ENCODE measurements around the gene OR2A2.

Gene OR2A2

DNA sequence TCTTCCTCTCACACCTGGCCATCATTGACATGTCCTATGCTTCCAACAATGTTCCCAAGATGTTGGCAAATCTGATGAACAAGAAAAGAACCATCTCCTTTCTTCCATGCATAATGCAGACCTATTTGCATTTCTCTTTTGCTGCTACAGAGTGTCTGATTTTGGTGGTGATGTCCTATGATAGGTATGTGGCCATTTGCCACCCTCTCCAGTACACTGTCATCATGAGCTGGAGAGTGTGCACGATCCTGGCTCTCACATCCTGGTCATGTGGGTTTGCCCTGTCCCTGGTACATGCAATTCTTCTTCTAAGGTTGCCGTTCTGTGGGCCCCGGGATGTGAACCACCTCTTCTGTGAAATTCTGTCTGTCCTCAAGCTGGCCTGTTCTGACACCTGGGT is 32.8 kb downstream of the OR2A2 start:
- DNase-seq (ENCODE audit: low read depth) = no peak

DNA sequence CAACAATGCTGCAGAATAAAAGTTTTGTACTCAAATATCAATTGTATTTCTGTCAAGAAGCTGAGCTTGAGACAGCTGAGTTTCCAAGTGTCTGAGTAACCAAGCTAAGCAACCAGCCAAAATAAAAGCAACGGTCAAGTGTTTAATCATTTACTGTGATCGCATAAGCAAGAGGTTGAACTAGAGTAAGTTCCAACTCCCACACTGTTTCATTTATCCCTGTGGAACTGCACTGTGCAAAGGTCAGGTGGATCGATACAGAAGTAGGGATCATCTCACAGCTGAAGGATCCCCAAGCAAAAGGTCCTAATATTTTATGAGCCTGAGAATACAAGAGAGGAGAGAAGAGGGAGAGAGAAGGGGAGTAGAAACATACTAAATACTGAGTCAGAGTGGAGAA is 35.0 kb downstream of the OR2A2 start:
- no peak for DNase-seq (ENCODE audit: low read depth)

DNA sequence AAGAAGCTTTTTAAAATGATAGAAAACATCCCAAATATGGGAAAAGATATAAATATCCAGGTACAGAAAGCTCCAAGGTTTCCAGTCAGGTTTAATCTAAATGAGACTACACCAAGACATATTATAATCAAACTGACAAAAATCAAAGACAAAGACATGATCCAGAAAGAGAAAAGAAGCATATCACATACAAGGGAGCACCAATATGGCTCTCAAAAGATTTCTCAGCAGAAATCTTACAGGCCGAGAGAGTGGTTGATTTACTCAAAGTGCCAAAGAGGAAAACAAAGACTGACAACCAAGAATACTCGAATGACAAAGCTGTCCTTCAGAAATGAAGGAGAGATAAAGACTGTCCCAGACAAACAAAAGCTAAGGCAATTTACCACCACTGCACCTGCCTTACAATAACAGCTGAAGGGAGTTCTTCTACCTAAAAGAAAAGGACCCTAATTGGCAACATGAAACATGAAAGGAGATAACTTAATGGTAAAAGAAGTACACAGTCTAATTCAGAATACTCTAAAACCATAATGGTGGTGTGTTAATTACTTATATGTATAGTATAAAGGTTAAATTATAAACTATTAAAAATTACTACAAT is 38.9 kb downstream of the OR2A2 start:
- DNase-seq (ENCODE audit: low read depth) = no peak

DNA sequence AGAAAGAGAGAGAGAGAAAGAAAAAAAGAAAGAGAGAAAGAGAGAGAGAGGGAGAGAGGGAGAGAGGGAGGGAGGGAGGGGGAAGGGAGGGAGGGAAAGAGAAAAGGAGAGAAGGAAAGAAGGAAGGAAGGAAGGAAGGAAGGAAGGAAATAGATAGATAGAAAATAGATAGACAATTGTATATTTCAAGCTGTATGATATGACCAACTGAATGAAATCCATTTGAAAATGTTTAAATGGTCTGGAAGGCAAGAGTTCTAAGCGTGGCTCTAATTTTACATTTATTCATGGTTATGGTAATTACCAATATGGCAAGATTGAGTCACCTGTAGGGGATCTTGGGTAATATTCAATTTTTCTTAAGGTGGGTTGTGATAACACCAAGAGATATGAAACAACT is 49.5 kb downstream of the OR2A2 start:
- DNase-seq (ENCODE audit: low read depth) = no peak
